Epithelial cell of esophagus (primary cell): ENCODE data around the gene MORC1.

Experiments used
- DNase-seq: peaks from one replicate; pipeline ENCODE4 v3.0.0; 2010; ENCODE audit warnings: low read depth
- H3K4me3 ChIP-seq: 2 replicates; pipeline ENCODE4 v1.5.1; 2011; ENCODE audit warnings: mild to moderate bottlenecking, low read length, control low read depth
- TF ChIP-seq, protein P1 (sequence below): IDR thresholded peaks from 2 replicates; pipeline ENCODE4 v1.5.1; 2011; ENCODE audit warnings: low read depth, mild to moderate bottlenecking, low read length, control low read depth, inconsistent platforms; ENCODE audit not compliant: insufficient read depth; ENCODE audit errors: missing control alignments

MORC1 gene

GRCh38 chr3:109114746-109115145, 3.2 kb downstream of the MORC1 start:
- no peak for DNase-seq
- TF ChIP-seq, protein P1, sequence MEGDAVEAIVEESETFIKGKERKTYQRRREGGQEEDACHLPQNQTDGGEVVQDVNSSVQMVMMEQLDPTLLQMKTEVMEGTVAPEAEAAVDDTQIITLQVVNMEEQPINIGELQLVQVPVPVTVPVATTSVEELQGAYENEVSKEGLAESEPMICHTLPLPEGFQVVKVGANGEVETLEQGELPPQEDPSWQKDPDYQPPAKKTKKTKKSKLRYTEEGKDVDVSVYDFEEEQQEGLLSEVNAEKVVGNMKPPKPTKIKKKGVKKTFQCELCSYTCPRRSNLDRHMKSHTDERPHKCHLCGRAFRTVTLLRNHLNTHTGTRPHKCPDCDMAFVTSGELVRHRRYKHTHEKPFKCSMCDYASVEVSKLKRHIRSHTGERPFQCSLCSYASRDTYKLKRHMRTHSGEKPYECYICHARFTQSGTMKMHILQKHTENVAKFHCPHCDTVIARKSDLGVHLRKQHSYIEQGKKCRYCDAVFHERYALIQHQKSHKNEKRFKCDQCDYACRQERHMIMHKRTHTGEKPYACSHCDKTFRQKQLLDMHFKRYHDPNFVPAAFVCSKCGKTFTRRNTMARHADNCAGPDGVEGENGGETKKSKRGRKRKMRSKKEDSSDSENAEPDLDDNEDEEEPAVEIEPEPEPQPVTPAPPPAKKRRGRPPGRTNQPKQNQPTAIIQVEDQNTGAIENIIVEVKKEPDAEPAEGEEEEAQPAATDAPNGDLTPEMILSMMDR: no peak
- no peak overlapping the region for H3K4me3 ChIP-seq

- TF ChIP-seq, protein P1: no peak
- no peak for DNase-seq
- no peak overlapping the region for H3K4me3 ChIP-seq
These were observed 4.8 kb downstream of the MORC1 start for GRCh38 chr3:109112946-109113760.

GRCh38 chr3:109109574-109109973, 8.4 kb downstream of the MORC1 start:
- no peak for DNase-seq
- TF ChIP-seq, protein P1: no peak
- no peak overlapping the region for H3K4me3 ChIP-seq

GRCh38 chr3:109098079-109098644, 19.8 kb downstream of the MORC1 start:
- DNase-seq: peak; percentile 52
- TF ChIP-seq, protein P1: peak; percentile 74
- no peak overlapping the region for H3K4me3 ChIP-seq

DNA sequence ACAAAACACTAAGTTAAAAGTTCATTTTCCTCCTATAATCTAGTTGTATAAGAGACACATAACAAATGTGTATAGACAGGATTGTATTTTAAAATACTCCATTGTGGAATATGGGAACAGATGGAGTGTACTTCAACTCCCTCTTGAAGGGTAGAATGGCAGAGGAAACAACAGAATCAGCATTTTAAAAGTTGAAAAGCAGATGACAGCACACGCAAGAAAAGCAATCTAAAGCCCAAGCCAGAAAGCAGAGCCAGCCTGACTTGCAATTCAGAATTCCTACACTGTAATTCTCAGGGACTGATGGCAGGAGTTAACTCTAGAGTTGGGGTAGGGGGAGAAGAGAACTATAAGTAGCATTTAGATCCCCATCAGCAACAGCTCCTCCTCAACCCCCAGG, 22.8 kb downstream of the MORC1 start:
- TF ChIP-seq, protein P1: no peak
- no peak overlapping the region for H3K4me3 ChIP-seq
- no peak for DNase-seq

DNA sequence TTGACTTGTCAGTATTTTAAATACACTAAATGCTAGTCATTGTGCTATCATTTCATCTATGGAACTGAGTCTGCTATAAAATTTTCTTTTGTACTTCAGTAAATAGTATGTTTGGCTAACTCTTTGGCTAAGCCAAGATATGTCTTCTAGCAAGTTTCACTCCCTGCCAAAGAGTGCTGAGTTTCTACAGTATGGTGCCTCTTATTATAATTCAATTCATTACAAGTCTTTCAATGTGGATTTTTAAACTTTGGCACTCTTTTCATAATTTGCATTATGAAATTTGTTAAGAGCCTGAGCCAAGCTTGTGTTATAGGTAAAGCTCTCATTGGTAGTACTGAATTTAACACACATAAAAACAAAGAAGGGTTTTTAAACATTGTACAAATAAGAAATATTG, 24.4 kb downstream of the MORC1 start:
- no peak for DNase-seq
- TF ChIP-seq, protein P1: no peak
- H3K4me3 ChIP-seq: no peak overlapping the region
